HepG2 (cell line): Measurements from ENCODE around the gene SPC24. TPM values are rescaled to one million over a fixed set of nuclear protein-coding genes. Genes with fewer than 3 reads are reported as not detected.
A peak's percentile ranks its signal among the peaks of the same experiment; 100 is the strongest.

Experiments used
- CCAR2 ChIP-seq: fragments of 200-400 bp; formaldehyde crosslinking; optimal IDR thresholded peaks from 2 replicates; pipeline ENCODE3; 2018; ENCODE audit warnings: low read depth, mild to moderate bottlenecking, low read length, moderate library complexity
- CENPX ChIP-seq: sonication (generic); formaldehyde crosslinking; IDR thresholded peaks from 2 replicates; pipeline ENCODE4 v1.9.0; 2021; ENCODE audit warnings: mild to moderate bottlenecking, missing genetic modification reagents, moderate library complexity
- GMEB1 ChIP-seq: sonication (generic); formaldehyde crosslinking; IDR thresholded peaks from 2 replicates; pipeline ENCODE4 v1.5.1; 2020; ENCODE audit warnings: missing genetic modification reagents, mild to moderate bottlenecking, borderline replicate concordance
- IRF2 ChIP-seq: IDR thresholded peaks from 2 replicates; pipeline ENCODE4 v1.6.1; 2018; ENCODE audit warnings: missing genetic modification reagents, missing compliant biosample characterization
- KDM2A ChIP-seq: sonication (generic); formaldehyde crosslinking; IDR thresholded peaks from 2 replicates; pipeline ENCODE4 v1.4.0; 2020; ENCODE audit warnings: low read depth, missing genetic modification reagents, borderline replicate concordance
- MXD4 ChIP-seq: IDR thresholded peaks from 2 replicates; pipeline ENCODE4 v1.6.1; 2016; ENCODE audit warnings: mild to moderate bottlenecking, missing biosample characterization, missing genetic modification reagents
- NFKB2 ChIP-seq: sonication (generic); formaldehyde crosslinking; IDR thresholded peaks from 2 replicates; pipeline ENCODE4 v1.4.0; 2020; ENCODE audit warnings: missing genetic modification reagents, borderline replicate concordance
- PHF8 ChIP-seq: sonication (generic); formaldehyde crosslinking; IDR thresholded peaks from 2 replicates; pipeline ENCODE4 v1.5.0; 2020; ENCODE audit warnings: missing genetic modification reagents
- RERE ChIP-seq: IDR thresholded peaks from 2 replicates; pipeline ENCODE4 v1.6.1; 2016; ENCODE audit warnings: low read depth, missing genetic modification reagents, missing compliant biosample characterization
- SAP130 ChIP-seq: IDR thresholded peaks from 2 replicates; pipeline ENCODE4 v1.6.1; 2016; ENCODE audit warnings: low read depth
- TFDP2 ChIP-seq: sonication (generic); formaldehyde crosslinking; IDR thresholded peaks from 2 replicates; pipeline ENCODE4 v1.4.0; 2020; ENCODE audit warnings: missing genetic modification reagents
- TRIM24 ChIP-seq: sonication (generic); formaldehyde crosslinking; IDR thresholded peaks from 2 replicates; pipeline ENCODE4 v1.8.0; 2022; ENCODE audit warnings: mild to moderate bottlenecking, missing genetic modification reagents
- ZC3H4 ChIP-seq: sonication (generic); formaldehyde crosslinking; IDR thresholded peaks from 2 replicates; pipeline ENCODE4 v1.4.0; 2020; ENCODE audit warnings: missing genetic modification reagents, borderline replicate concordance
- ZNF3 ChIP-seq: IDR thresholded peaks from 2 replicates; pipeline ENCODE4 v1.7.0; 2017; ENCODE audit warnings: inconsistent platforms
- ZNF441 ChIP-seq: sonication (generic); formaldehyde crosslinking; IDR thresholded peaks from 2 replicates; pipeline ENCODE4 v1.7.0; 2021; ENCODE audit warnings: missing genetic modification reagents, borderline replicate concordance
- ZNF652 ChIP-seq: IDR thresholded peaks from 2 replicates; pipeline ENCODE4 v1.6.1; 2016; ENCODE audit warnings: low read depth, borderline replicate concordance
- ZNF724P ChIP-seq: sonication (generic); formaldehyde crosslinking; IDR thresholded peaks from 2 replicates; pipeline ENCODE4 v1.8.0; 2022; ENCODE audit warnings: missing genetic modification reagents, borderline replicate concordance
- ZNF776 ChIP-seq: sonication (generic); formaldehyde crosslinking; IDR thresholded peaks from 2 replicates; pipeline ENCODE4 v1.4.0; 2020; ENCODE audit warnings: mild to moderate bottlenecking, missing genetic modification reagents
- ZNF816 ChIP-seq: sonication (generic); formaldehyde crosslinking; IDR thresholded peaks from 2 replicates; pipeline ENCODE4 v1.8.0; 2022; ENCODE audit warnings: missing genetic modification reagents, mild to moderate bottlenecking, borderline replicate concordance
- ZUFSP ChIP-seq: sonication (generic); formaldehyde crosslinking; IDR thresholded peaks from 2 replicates; pipeline ENCODE4 v1.9.0; 2021; ENCODE audit warnings: missing genetic modification reagents, mild to moderate bottlenecking, borderline replicate concordance
- ZZZ3 ChIP-seq: sonication (generic); formaldehyde crosslinking; IDR thresholded peaks from 2 replicates; pipeline ENCODE4 v1.4.0; 2020; ENCODE audit warnings: missing genetic modification reagents, mild to moderate bottlenecking, borderline replicate concordance
- polyA plus RNA-seq, 8 experiments: library from polyadenylated mRNA; depleted of rRNA in 3 of 8; stranded (reverse) in 7 of 8; unstranded in 1 of 8; fragments of >200 nt; fragmentation: Illumina TruSeq in 4 of 8; extraction: Trizol in 4 of 8; gene quantifications; 2 replicates each; pipeline versions ENCODE4 v1.2.1 to v1.2.3, GENCODE V29; 2011 to 2016; ENCODE audit warnings: low read depth in 4 of 8, missing spikeins in 1 of 8, mixed read lengths in 1 of 8; ENCODE audit not compliant: insufficient read depth in 1 of 8
- total RNA-seq, 5 experiments: library from RNA; depleted of rRNA; stranded (reverse); fragments of >200 nt; fragmentation: Illumina TruSeq; extraction: Trizol; gene quantifications; 2 replicates each; pipeline ENCODE4 v1.2.3, GENCODE V29; 2016; ENCODE audit warnings: low read depth in 1 of 5

SPC24 gene
- total and polyA plus RNA-seq, 2 of the 13 experiments (the other 11 are each of a cell fraction or from before 2014, with no cell fraction given): 10.0 to 46.2 TPM

- TF ChIP-seq ZNF816: no peak
- no peak for TF ChIP-seq MXD4 (CRISPR knock-in tag)
- no peak for TF ChIP-seq TRIM24
- no peak for TF ChIP-seq RERE (CRISPR knock-in tag)
- TF ChIP-seq IRF2: no peak
- no peak for TF ChIP-seq ZUFSP (CRISPR knock-in tag)
- TF ChIP-seq ZNF3 (CRISPR knock-in tag): no peak
- TF ChIP-seq ZC3H4: no peak
- peak; percentile 22; the same call in 1 of the 2 replicates for TF ChIP-seq ZNF441 (CRISPR knock-in tag)
- TF ChIP-seq CENPX: no peak
- no peak for TF ChIP-seq ZZZ3
- peak; percentile 58; the same call in 1 of the 2 replicates for TF ChIP-seq KDM2A
- TF ChIP-seq GMEB1 (CRISPR knock-in tag): no peak; the same call in 1 of the 2 replicates
- TF ChIP-seq NFKB2 (CRISPR knock-in tag): 0 out of 2 replicates have a peak, but pooled peaks have one; percentile 63
- no peak for TF ChIP-seq ZNF652 (CRISPR knock-in tag)
- peak; percentile 72 for TF ChIP-seq SAP130
- no peak for TF ChIP-seq ZNF776 (CRISPR knock-in tag)
- no peak for TF ChIP-seq PHF8 (CRISPR knock-in tag)
- TF ChIP-seq TFDP2 (CRISPR knock-in tag): no peak
- 0 out of 2 replicates have a peak, but pooled peaks have one; percentile 34 for TF ChIP-seq ZNF724P (CRISPR knock-in tag)
- no peak for TF ChIP-seq CCAR2
Measured at GRCh38 chr19:11142528-11143171, 12.9 kb downstream of the SPC24 start (continued).
